ENCODE results near the gene DHCR24. TPM values are rescaled to one million over a fixed set of nuclear protein-coding genes. Genes with fewer than 3 reads are reported as not detected.

Gene DHCR24
- total RNA-seq, 1 experiment from 2014 or later: 369 TPM

- no peak overlapping the region for H3K4me3 ChIP-seq
- ChIA-PET CTCF (interaction anchor here (0.9 kb wide), 1 partner anchor 859 kb away, joined by 8 read pairs; no protein-coding TSS in a partner anchor), POLR2A (ENCODE audit: unreplicated experiment) (interaction anchor here (0.7 to 1.0 kb wide), 3 partner anchors 16 to 43 kb away, joined by 3 to 5 read pairs (median 4); no protein-coding TSS in a partner anchor)
- no peak overlapping the region for H2AFZ ChIP-seq
- no peaks in the 10 kb centered on the region for H4K20me1 ChIP-seq (ENCODE audit: insufficient read depth)
- BruUV-seq (replicated peaks): no TSS peak
- H3K79me2 ChIP-seq (ENCODE audit: low read depth): no peaks in the 10 kb centered on the region
- H3K9me2 ChIP-seq (ENCODE audit: insufficient read depth): no peaks in the 10 kb centered on the region
- peak; percentile 27 to 31 for DNase-seq
- peaks cover 14% of the 10 kb centered on the region for H3K4me1 ChIP-seq (replicated peaks; ENCODE audit: insufficient read depth)
- H3F3A ChIP-seq (ENCODE audit: insufficient read depth, low read depth): 0 out of 2 replicates have a peak, but pooled peaks cover 3% of the 10 kb centered on the region
- H3K9me3 ChIP-seq (ENCODE audit: insufficient read depth, low read depth): no peaks in the 10 kb centered on the region; the same call in 1 of the 2 replicates
- H3K27ac ChIP-seq: peak overlapping the region; percentile 47
- no peaks in the 10 kb centered on the region for H3K27me3 ChIP-seq (ENCODE audit: insufficient read depth, low read depth)
- H3K36me3 ChIP-seq (ENCODE audit: low read depth): no peaks in the 10 kb centered on the region
- TF ChIP-seq EZH2 (IDR thresholded peaks at IDR 0.05; ENCODE audit: low read depth): no peak
- TF ChIP-seq, protein P1, sequence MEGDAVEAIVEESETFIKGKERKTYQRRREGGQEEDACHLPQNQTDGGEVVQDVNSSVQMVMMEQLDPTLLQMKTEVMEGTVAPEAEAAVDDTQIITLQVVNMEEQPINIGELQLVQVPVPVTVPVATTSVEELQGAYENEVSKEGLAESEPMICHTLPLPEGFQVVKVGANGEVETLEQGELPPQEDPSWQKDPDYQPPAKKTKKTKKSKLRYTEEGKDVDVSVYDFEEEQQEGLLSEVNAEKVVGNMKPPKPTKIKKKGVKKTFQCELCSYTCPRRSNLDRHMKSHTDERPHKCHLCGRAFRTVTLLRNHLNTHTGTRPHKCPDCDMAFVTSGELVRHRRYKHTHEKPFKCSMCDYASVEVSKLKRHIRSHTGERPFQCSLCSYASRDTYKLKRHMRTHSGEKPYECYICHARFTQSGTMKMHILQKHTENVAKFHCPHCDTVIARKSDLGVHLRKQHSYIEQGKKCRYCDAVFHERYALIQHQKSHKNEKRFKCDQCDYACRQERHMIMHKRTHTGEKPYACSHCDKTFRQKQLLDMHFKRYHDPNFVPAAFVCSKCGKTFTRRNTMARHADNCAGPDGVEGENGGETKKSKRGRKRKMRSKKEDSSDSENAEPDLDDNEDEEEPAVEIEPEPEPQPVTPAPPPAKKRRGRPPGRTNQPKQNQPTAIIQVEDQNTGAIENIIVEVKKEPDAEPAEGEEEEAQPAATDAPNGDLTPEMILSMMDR (conservative IDR thresholded peaks at IDR 0.05): no peak
- intact Hi-C loops (cut with micrococcal nuclease; ENCODE audit: unreplicated experiment): loop anchor here (1.0 to 2.0 kb wide), 3 partner anchors 38 to 172 kb away; partner anchors contain the start of gene DHCR24
- peak overlapping the region; percentile 31 for H3K4me2 ChIP-seq
Measured at GRCh38 chr1:54818461-54819194, 68.4 kb downstream of the DHCR24 start.

- CTCF ChIA-PET: interaction anchor here (0.7 kb wide), 1 partner anchor 16 kb away, joined by 3 read pairs; no protein-coding TSS in a partner anchor
- no peaks in the 10 kb centered on the region for H3K79me2 ChIP-seq (ENCODE audit: low read depth)
- no peaks in the 10 kb centered on the region for H3K9me3 ChIP-seq (ENCODE audit: insufficient read depth, low read depth)
- BruUV-seq (replicated peaks): no TSS peak
- no peak for DNase-seq
- H2AFZ ChIP-seq: no peak overlapping the region
- H3K4me1 ChIP-seq (replicated peaks; ENCODE audit: insufficient read depth): peaks cover 14% of the 10 kb centered on the region
- H3F3A ChIP-seq (ENCODE audit: insufficient read depth, low read depth): 0 out of 2 replicates have a peak, but pooled peaks cover 3% of the 10 kb centered on the region
- intact Hi-C loops (cut with micrococcal nuclease; ENCODE audit: unreplicated experiment): no loop called here
- TF ChIP-seq EZH2 (IDR thresholded peaks at IDR 0.05; ENCODE audit: low read depth): no peak
- TF ChIP-seq, protein P1 (conservative IDR thresholded peaks at IDR 0.05): no peak
- no peaks in the 10 kb centered on the region for H3K27me3 ChIP-seq (ENCODE audit: insufficient read depth, low read depth)
- no peak overlapping the region for H3K4me2 ChIP-seq
- no peak overlapping the region for H3K4me3 ChIP-seq
- no peaks in the 10 kb centered on the region for H3K9me2 ChIP-seq (ENCODE audit: insufficient read depth)
- no peaks in the 10 kb centered on the region for H3K36me3 ChIP-seq (ENCODE audit: low read depth)
- no peaks in the 10 kb centered on the region for H4K20me1 ChIP-seq (ENCODE audit: insufficient read depth)
- no peak overlapping the region for H3K27ac ChIP-seq
- POLR2A ChIA-PET (ENCODE audit: unreplicated experiment): no interaction called here
Measured at GRCh38 chr1:54816951-54817350, 70.0 kb downstream of the DHCR24 start.

GRCh38 chr1:54816130-54816529 lies 70.9 kb downstream of the DHCR24 start:
- H3K9me3 ChIP-seq (ENCODE audit: insufficient read depth, low read depth): no peaks in the 10 kb centered on the region
- no peak overlapping the region for H2AFZ ChIP-seq
- H3K9me2 ChIP-seq (ENCODE audit: insufficient read depth): no peaks in the 10 kb centered on the region
- intact Hi-C loops (cut with micrococcal nuclease; ENCODE audit: unreplicated experiment): no loop called here
- H3K4me2 ChIP-seq: no peak overlapping the region
- H3K79me2 ChIP-seq (ENCODE audit: low read depth): no peaks in the 10 kb centered on the region
- TF ChIP-seq, protein P1 (conservative IDR thresholded peaks at IDR 0.05): no peak
- no peak for TF ChIP-seq EZH2 (IDR thresholded peaks at IDR 0.05; ENCODE audit: low read depth)
- ChIA-PET POLR2A (ENCODE audit: unreplicated experiment) (no interaction called here), CTCF (interaction anchor here (0.7 kb wide), 1 partner anchor 128 kb away, joined by 3 read pairs; no protein-coding TSS in a partner anchor)
- H3K27ac ChIP-seq: no peak overlapping the region
- H3K27me3 ChIP-seq (ENCODE audit: insufficient read depth, low read depth): no peaks in the 10 kb centered on the region
- H3K4me1 ChIP-seq (replicated peaks; ENCODE audit: insufficient read depth): peaks cover 14% of the 10 kb centered on the region
- H4K20me1 ChIP-seq (ENCODE audit: insufficient read depth): no peaks in the 10 kb centered on the region
- no peaks in the 10 kb centered on the region for H3F3A ChIP-seq (ENCODE audit: insufficient read depth, low read depth)
- no peak overlapping the region for H3K4me3 ChIP-seq
- no TSS peak for BruUV-seq (replicated peaks)
- H3K36me3 ChIP-seq (ENCODE audit: low read depth): no peaks in the 10 kb centered on the region
- no peak for DNase-seq

Data from PC-9 (cell line).